ENCODE results near the gene PIP5KL1.

GRCh38 chr9:127890053-127890452 is 40.5 kb downstream of the PIP5KL1 start:
- no peak for TF ChIP-seq EP300 (IDR thresholded peaks at IDR 0.05)
- no peak for TF ChIP-seq POLR2A (IDR thresholded peaks at IDR 0.05)
- TF ChIP-seq, protein P1, sequence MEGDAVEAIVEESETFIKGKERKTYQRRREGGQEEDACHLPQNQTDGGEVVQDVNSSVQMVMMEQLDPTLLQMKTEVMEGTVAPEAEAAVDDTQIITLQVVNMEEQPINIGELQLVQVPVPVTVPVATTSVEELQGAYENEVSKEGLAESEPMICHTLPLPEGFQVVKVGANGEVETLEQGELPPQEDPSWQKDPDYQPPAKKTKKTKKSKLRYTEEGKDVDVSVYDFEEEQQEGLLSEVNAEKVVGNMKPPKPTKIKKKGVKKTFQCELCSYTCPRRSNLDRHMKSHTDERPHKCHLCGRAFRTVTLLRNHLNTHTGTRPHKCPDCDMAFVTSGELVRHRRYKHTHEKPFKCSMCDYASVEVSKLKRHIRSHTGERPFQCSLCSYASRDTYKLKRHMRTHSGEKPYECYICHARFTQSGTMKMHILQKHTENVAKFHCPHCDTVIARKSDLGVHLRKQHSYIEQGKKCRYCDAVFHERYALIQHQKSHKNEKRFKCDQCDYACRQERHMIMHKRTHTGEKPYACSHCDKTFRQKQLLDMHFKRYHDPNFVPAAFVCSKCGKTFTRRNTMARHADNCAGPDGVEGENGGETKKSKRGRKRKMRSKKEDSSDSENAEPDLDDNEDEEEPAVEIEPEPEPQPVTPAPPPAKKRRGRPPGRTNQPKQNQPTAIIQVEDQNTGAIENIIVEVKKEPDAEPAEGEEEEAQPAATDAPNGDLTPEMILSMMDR (IDR thresholded peaks at IDR 0.05), result no peak
